GM12878 (cell line): ENCODE data around the gene BMPR1B. TPM values are rescaled to one million over a fixed set of nuclear protein-coding genes. Genes with fewer than 3 reads are reported as not detected.

ENCODE experiments used
- ATAC-seq: fragments of 200-7000 bp; cut with Tn5 transposase; 3 replicates; pipeline ENCODE4 v1.9.1; 2020; ENCODE audit warnings: mild to moderate bottlenecking, moderate library complexity
- BruUV-seq: library from RNA; stranded (reverse); fragments of 400-500 nt; replicated peaks from 2 replicates; lab custom pipeline; 2021; lab: Mats Ljungman, UMichigan
- CTCF ChIA-PET: fragments of 300-600 bp; sonication (Branson Sonifier 250); formaldehyde crosslinking; extraction: SDS; loops from one replicate; lab custom pipeline; 2021; ENCODE audit warnings: inconsistent platforms; lab: Yijun Ruan, JAX
- POLR2A ChIA-PET: fragments of 350-600 bp; formaldehyde crosslinking; extraction: SDS; loops from one replicate; lab custom pipeline; 2021; ENCODE audit warnings: inconsistent platforms; lab: Charles Lee
- RAD21 ChIA-PET: fragments of 300-600 bp; sonication (Branson Sonifier 250); formaldehyde crosslinking; loops from one replicate; lab custom pipeline; 2023; ENCODE audit warnings: antibody characterized with exemption; ENCODE audit not compliant: unreplicated experiment; lab: Charles Lee
- SMC1A ChIA-PET: fragments of 300-600 bp; sonication (Branson Sonifier 250); formaldehyde crosslinking; loops from one replicate; lab custom pipeline; 2023; ENCODE audit not compliant: unreplicated experiment, uncharacterized antibody; lab: Charles Lee
- DNase-seq: peaks from one replicate; pipeline ENCODE4 v3.0.0-alpha.2; 2011; ENCODE audit warnings: low read depth, low spot score
- FAIRE-seq: peaks from 3 replicates; lab custom pipeline; 2011; peaks lifted over from hg19 to GRCh38; lab: Jason Lieb, UNC
- H2AFZ ChIP-seq: 2 replicates; pipeline ENCODE4 v1.6.0; 2011; ENCODE audit warnings: low read depth, low read length, control low read depth; ENCODE audit not compliant: control insufficient read depth
- H3K27ac ChIP-seq: 2 replicates; pipeline ENCODE4 v1.5.1; 2011; ENCODE audit warnings: control low read depth; ENCODE audit not compliant: control insufficient read depth, insufficient read depth
- H3K27me3 ChIP-seq, 2 experiments: replicated peaks in 1 of 2; 2 replicates each; pipeline versions ENCODE4 v1.6.0 to v1.6.1; 2011; ENCODE audit warnings: low read length in 1 of 2; ENCODE audit not compliant: control insufficient read depth in 2 of 2, insufficient read depth in 2 of 2
- H3K36me3 ChIP-seq, 2 experiments: 2 replicates each; pipeline ENCODE4 v1.5.1; 2011; ENCODE audit warnings: low read length in 1 of 2; ENCODE audit not compliant: control insufficient read depth in 2 of 2, insufficient read depth in 2 of 2
- H3K4me1 ChIP-seq: 2 replicates; pipeline ENCODE4 v1.6.1; 2011; ENCODE audit warnings: mild to moderate bottlenecking, low read length, moderate library complexity, mixed read lengths; ENCODE audit not compliant: control insufficient read depth, insufficient read depth
- H3K4me2 ChIP-seq: 2 replicates; pipeline ENCODE4 v1.6.0; 2011; ENCODE audit warnings: control low read depth; ENCODE audit not compliant: control insufficient read depth, insufficient read depth
- H3K4me3 ChIP-seq: fragments of 200-600 bp; sonication (generic); 2 replicates; pipeline ENCODE4 v1.5.1; 2016
- H3K79me2 ChIP-seq: 2 replicates; pipeline ENCODE4 v1.6.0; 2011; ENCODE audit warnings: low read length; ENCODE audit not compliant: control insufficient read depth, insufficient read depth
- H3K9ac ChIP-seq: 2 replicates; pipeline ENCODE4 v1.8.0; 2011; ENCODE audit warnings: low read length, control low read depth, mixed read lengths; ENCODE audit not compliant: control insufficient read depth, insufficient read depth
- H3K9me3 ChIP-seq: replicated peaks from 3 replicates; pipeline ENCODE4 v1.5.1; 2011; ENCODE audit warnings: mild to moderate bottlenecking, low read length; ENCODE audit not compliant: control insufficient read depth, insufficient read depth
- H4K20me1 ChIP-seq: 2 replicates; pipeline ENCODE4 v1.6.0; 2011; ENCODE audit not compliant: control insufficient read depth, insufficient read depth
- ATF2 ChIP-seq: IDR thresholded peaks from 2 replicates; pipeline ENCODE4 v1.6.1; 2012; ENCODE audit warnings: low read length, inconsistent platforms
- BCL11A ChIP-seq: IDR thresholded peaks from 2 replicates; pipeline ENCODE4 v1.6.1; 2011; ENCODE audit warnings: low read depth, low read length
- BCL3 ChIP-seq: IDR thresholded peaks from 2 replicates; pipeline ENCODE4 v1.6.1; 2011; ENCODE audit warnings: borderline replicate concordance, low read depth, mild to moderate bottlenecking, moderate library complexity, low read length; ENCODE audit not compliant: insufficient read depth, poor library complexity, severe bottlenecking
- EGR1 ChIP-seq, 2 experiments: IDR thresholded peaks; 1 replicate in 1 of 2; 2 replicates in 1 of 2; pipeline ENCODE4 v1.6.1; 2011 to 2012; ENCODE audit warnings: low read depth in 2 of 2, low read length in 2 of 2, borderline replicate concordance in 1 of 2, mild to moderate bottlenecking in 1 of 2, moderate library complexity in 1 of 2
- LARP7 ChIP-seq: fragments of 450-650 bp; IDR thresholded peaks from 2 replicates; pipeline ENCODE4 v1.6.1; 2017; ENCODE audit warnings: mild to moderate bottlenecking
- NFYA ChIP-seq: IDR thresholded peaks from 2 replicates; pipeline ENCODE4 v1.6.1; 2011; ENCODE audit warnings: low read depth, mild to moderate bottlenecking, low read length, improper control_type of control experiment, borderline replicate concordance
- NR2C1 ChIP-seq: fragments of 450-650 bp; IDR thresholded peaks from 2 replicates; pipeline ENCODE4 v1.6.1; 2017; ENCODE audit warnings: antibody characterized with exemption, mild to moderate bottlenecking, moderate library complexity
- SKIL ChIP-seq: fragments of 450-650 bp; IDR thresholded peaks from 2 replicates; pipeline ENCODE4 v1.6.1; 2017; ENCODE audit warnings: mild to moderate bottlenecking, low read depth, inconsistent platforms; ENCODE audit not compliant: poor library complexity, severe bottlenecking
- USF2 ChIP-seq: IDR thresholded peaks from 2 replicates; pipeline ENCODE4 v1.6.1; 2011; ENCODE audit warnings: low read depth, low read length, improper control_type of control experiment, borderline replicate concordance
- WRNIP1 ChIP-seq: IDR thresholded peaks from 2 replicates; pipeline ENCODE4 v1.6.1; 2011; ENCODE audit warnings: low read depth, low read length, improper control_type of control experiment, borderline replicate concordance
- YBX1 ChIP-seq: fragments of 450-650 bp; IDR thresholded peaks from 2 replicates; pipeline ENCODE4 v1.6.1; 2016; ENCODE audit warnings: antibody characterized with exemption
- ZBTB11 ChIP-seq: fragments of 450-650 bp; formaldehyde crosslinking; IDR thresholded peaks from 2 replicates; pipeline ENCODE4 v1.5.0; 2022; ENCODE audit warnings: mild to moderate bottlenecking, missing genetic modification characterization
- ZNF207 ChIP-seq: fragments of 450-650 bp; IDR thresholded peaks from 2 replicates; pipeline ENCODE4 v1.6.1; 2014; ENCODE audit warnings: antibody characterized with exemption, mild to moderate bottlenecking, borderline replicate concordance
- ZSCAN29 ChIP-seq: fragments of 450-650 bp; IDR thresholded peaks from 2 replicates; pipeline ENCODE4 v1.6.1; 2017; ENCODE audit warnings: mild to moderate bottlenecking, moderate library complexity
- ZZZ3 ChIP-seq: IDR thresholded peaks from 2 replicates; pipeline ENCODE4 v1.6.1; 2011; ENCODE audit warnings: low read depth; ENCODE audit not compliant: control insufficient read depth, insufficient read length
- WGBS: methylation state at CpG from one replicate; pipeline ENCODE4 v1.1.6; 2016; ENCODE audit warnings: low lambda C conversion rate; ENCODE audit not compliant: insufficient replicate concordance, insufficient coverage; ENCODE audit errors: missing lambda C conversion rate; 5-methylcytosine and 5-hydroxymethylcytosine counted together
- in situ Hi-C: fragments of 300-500 bp; cut with MboI; formaldehyde crosslinking; loops from 9 replicates; pipeline ENCODE4 v1.14.3; 2018; ENCODE audit warnings: mixed read lengths
- intact Hi-C: fragments of 100-400 bp; cut with micrococcal nuclease; formaldehyde crosslinking; loops from one replicate; pipeline ENCODE4 v1.14.2; 2022; ENCODE audit not compliant: unreplicated experiment
- polyA plus RNA-seq, 11 experiments: library from polyadenylated mRNA; depleted of rRNA in 4 of 11; unstranded in 6 of 11; stranded (reverse) in 5 of 11; fragments of >200 nt; fragmentation: Nextera tagmentation in 4 of 11; fragmentation: Illumina TruSeq in 1 of 11; extraction: Ambion mirVana in 4 of 11; extraction: Trizol in 1 of 11; gene quantifications; 1 replicate in 1 of 11; 2 replicates in 10 of 11; pipeline versions ENCODE4 v1.2.1 to v1.2.3, GENCODE V29; 2011 to 2016; ENCODE audit warnings: inconsistent platforms in 2 of 11, missing spikeins in 2 of 11, low read depth in 1 of 11
- total RNA-seq, 4 experiments: library from RNA; depleted of rRNA in 3 of 4; stranded (reverse); fragments of >200 nt in 3 of 4; fragmentation: Illumina TruSeq in 1 of 4; extraction: Trizol in 1 of 4; gene quantifications; 2 replicates each; pipeline versions ENCODE4 v1.2.1 to v1.2.3, GENCODE V29; 2013 to 2021

The BMPR1B gene
- total and polyA plus RNA-seq, 10 of the 15 experiments (the other 5 are each of a cell fraction or from before 2014, with no cell fraction given): not detected

- no peak overlapping the region for H2AFZ ChIP-seq
- in situ Hi-C loops (no loop called here), intact Hi-C loops (no loop called here)
- RAD21 ChIA-PET: no interaction called here
- no peak overlapping the region for H3K27ac ChIP-seq
- POLR2A ChIA-PET: no interaction called here
- H3K4me1 ChIP-seq: no peaks in the 10 kb centered on the region
- H3K9ac ChIP-seq: no peak overlapping the region
- FAIRE-seq: no peak
- H3K4me3 ChIP-seq: no peak overlapping the region
- H3K36me3 ChIP-seq: no peaks in the 10 kb centered on the region
- no peaks in the 10 kb centered on the region for H3K27me3 ChIP-seq
- no peak for ATAC-seq
- H4K20me1 ChIP-seq: no peaks in the 10 kb centered on the region
- H3K79me2 ChIP-seq: no peaks in the 10 kb centered on the region
- BruUV-seq: no TSS peak
- no peaks in the 10 kb centered on the region for H3K9me3 ChIP-seq
- no peak for DNase-seq
- 76% methylated on average over 4 of the region's 4 CpGs for WGBS
- SMC1A ChIA-PET: no interaction called here
- H3K4me2 ChIP-seq: no peak overlapping the region
- CTCF ChIA-PET: no interaction called here
- no peak for TF ChIP-seq BCL11A
- TF ChIP-seq NFYA: no peak
- no peak for TF ChIP-seq USF2
- TF ChIP-seq ZNF207: no peak
- TF ChIP-seq ZZZ3: no peak
- TF ChIP-seq EGR1 (IDR thresholded peaks at IDR 0.05; ENCODE audit: borderline replicate concordance in 1 of 2, low read depth in 2 of 2, low read length in 2 of 2): no peak
- TF ChIP-seq ZBTB11 (CRISPR knock-in tag): no peak
- TF ChIP-seq NR2C1: no peak
- TF ChIP-seq YBX1: no peak
- no peak for TF ChIP-seq WRNIP1
- TF ChIP-seq SKIL: no peak
- TF ChIP-seq BCL3: no peak
- no peak for TF ChIP-seq ZSCAN29
- TF ChIP-seq ATF2: no peak
- no peak for TF ChIP-seq LARP7
These were observed 189.9 kb downstream of the BMPR1B start for GRCh38 chr4:94947681-94948108.
